ENCODE results near the gene RASGRP4.
"Not testable (repeated sequence)": the region's sequence is repeated elsewhere in the genome, so short reads cannot be mapped to it uniquely, and the experiment has no call there.

Gene RASGRP4

GRCh38 chr19:38412491-38412890 is 13.5 kb downstream of the RASGRP4 start:
- no peak for DNase-seq

DNA sequence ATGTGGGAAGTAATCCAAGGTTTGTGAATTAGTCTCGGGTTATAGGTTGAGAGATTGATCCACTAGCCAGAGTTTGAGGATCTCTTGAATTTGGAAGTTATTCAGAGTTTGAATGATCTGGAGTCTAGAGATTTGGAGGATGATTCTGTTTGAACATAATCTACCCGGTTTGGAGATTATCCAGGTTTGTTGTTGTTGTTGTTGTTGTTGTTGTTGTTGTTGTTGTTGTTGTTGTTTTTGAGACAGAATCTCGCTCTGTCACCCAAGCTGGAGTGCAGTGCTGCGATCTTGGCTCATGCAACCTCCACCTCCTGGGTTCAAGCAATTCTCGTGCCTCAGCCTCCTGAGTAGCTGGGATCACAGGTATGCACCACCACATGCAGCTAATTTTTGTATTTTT is 14.1 kb downstream of the RASGRP4 start:
- DNase-seq: not testable (repeated sequence)

DNA sequence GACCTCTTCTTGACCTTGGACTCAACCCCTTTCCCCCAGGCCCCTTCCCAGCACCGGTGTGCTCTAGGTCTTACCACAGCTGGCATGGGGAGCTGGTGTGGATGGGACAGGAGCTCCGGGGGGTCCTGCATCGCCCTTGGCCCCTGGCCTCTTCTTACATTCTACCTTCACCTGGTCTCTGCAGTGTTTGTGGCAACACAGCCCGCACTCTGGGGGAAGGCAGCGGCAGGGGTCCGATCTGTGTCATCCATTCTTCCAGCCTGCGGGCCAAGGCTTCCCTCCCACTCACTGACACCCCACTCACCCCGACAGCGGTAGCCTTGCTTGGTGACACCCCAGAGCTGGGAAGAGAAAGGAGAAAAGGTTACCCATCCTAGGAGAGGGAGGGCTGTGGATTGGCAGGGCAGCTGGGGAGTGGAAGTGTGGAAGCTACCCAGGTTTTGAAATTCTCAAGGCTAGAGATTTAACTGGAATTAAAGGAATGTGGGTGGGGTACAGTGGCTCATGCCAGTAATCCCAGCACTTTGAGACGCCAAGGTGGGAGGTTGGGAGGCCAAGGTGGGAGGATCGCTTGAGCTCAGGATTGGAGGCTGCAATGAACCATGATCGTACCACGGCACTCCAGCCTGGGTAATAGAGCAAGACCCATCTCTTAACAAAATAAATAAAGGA is 14.8 kb downstream of the RASGRP4 start:
- no peak for DNase-seq

DNA sequence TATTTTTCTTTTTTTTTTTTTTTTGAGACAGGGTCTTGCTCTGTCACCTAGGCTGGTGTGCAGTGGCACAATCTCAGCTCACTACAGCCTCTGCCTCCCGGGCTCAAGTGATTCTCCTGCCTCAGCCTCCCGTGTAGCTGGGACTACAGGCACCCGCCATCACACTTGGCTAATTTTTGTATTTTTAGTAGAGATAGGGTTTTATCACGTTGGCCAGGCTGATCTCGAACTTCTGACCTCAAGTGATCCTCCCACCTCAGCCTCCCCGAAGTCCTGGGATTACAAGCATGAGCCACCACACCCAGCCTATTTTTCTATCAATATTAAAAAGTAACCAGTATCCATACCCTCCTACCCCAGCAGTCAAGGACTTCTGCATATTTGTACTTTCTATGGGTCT is 15.6 kb downstream of the RASGRP4 start:
- DNase-seq: not testable (repeated sequence)

DNA sequence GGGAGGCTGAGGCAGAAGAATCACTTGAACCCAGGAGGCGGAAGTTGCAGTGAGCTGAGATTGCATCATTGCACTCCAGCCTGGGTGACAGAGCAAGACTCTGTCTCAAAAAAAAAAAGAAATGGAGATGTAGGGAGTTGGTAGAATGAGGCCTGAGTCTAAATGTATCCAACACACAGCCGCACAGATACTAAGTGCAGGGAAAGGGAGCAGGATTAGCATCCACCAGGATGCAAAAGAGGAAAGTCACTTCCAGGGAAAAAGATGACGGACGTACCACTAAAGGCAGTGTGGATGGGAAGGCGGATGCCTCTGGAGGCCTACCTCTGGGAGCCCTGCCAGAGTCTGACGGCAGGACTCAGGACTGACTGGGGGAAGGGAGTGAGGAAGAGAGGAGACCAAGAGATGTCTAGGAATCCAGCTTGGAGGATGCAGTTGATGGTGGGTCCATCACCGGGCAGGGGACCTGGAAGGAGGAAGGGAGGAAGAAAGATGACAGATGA is 16.3 kb downstream of the RASGRP4 start:
- no peak for DNase-seq

- no peak for DNase-seq
Measured at GRCh38 chr19:38405276-38405675, 20.7 kb downstream of the RASGRP4 start.

GRCh38 chr19:38404858-38405257 is 21.2 kb downstream of the RASGRP4 start:
- DNase-seq: no peak

- DNase-seq: peak; percentile 95 to 99 (median 97)
Measured at GRCh38 chr19:38402967-38403674, 22.9 kb downstream of the RASGRP4 start, which contains the start of gene FAM98C. Gene FAM98C, plus strand, starts transcription at chr19:38403093. Its CDS starts 61 bp downstream, at chr19:38403154.

DNA sequence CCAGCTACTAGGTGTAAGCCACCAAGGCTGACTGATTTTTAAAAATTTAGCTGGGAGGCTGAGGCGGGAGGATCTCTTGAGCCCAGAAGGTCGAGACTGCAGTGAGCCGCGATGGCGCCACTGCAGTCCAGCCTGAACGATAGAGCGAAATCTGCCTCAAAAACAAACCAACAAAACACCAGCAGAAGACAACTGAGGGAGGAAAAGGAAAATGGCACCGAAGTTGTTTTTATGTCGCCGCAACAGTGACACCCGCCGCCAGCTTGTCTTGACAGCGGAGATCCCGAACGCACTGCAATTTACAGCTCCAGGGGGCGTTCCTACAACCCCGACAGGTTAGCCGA is 23.4 kb downstream of the RASGRP4 start:
- no peak for DNase-seq

GRCh38 chr19:38401148-38401547 is 24.9 kb downstream of the RASGRP4 start:
- no peak for DNase-seq

DNA sequence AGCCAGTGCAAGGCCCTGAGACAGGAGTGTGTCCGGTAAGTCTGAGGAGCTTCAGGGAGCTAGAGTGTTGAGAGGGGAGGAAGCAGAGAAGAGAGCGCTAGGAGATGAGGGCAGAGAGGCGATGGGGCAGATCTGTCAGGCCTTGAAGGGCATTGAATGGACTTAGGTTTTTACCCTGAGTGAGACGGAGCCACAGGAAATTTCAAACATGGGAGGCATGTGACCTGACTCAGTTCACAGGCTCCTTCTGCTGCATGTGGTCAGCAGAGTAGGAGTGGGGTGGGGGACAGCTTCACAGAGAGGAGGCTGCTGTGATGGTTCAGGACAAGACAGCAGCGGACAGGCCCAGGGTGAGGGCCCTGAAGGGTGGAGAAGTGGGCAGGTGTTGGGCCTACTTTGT is 25.7 kb downstream of the RASGRP4 start:
- no peak for DNase-seq

DNA sequence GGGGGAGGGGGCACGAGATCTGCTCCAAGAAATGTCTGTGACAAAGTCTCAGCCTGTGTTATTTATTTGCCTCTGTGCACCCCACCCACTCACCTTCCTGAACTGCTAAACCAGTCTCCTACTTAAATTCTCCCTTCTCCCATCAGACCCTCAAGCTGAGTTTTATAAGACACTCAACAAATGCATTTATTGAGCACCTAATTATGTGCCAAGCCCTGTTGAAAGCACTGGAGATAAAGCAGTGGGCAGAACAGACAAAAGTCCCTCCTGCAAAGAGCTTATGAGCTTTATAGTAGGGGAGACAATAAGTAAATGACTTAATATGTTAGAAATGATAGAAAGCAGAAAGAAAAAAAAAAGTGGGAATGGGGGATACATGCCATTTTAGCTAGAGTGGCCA is 26.5 kb downstream of the RASGRP4 start:
- no peak for DNase-seq

DNA sequence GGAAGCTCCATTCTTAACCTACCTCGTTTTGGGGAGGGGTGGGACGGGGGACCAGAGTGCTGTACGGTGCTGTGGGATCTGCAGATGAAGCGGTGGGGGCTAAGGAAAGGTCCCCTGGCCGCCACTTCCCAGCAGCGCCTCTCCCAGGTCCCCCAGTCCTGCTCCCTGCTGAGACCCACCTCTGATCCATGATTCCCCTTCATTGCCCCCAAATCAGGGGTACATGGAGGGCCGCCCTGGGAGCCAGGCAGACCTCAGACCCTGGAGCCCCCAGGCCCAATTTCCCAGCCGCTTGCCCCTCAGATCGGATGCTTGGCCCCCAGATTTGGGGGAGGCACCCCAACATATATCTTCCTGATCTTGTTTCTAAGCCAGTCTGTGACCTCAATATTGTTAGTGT is 26.9 kb downstream of the RASGRP4 start:
- DNase-seq: no peak

DNA sequence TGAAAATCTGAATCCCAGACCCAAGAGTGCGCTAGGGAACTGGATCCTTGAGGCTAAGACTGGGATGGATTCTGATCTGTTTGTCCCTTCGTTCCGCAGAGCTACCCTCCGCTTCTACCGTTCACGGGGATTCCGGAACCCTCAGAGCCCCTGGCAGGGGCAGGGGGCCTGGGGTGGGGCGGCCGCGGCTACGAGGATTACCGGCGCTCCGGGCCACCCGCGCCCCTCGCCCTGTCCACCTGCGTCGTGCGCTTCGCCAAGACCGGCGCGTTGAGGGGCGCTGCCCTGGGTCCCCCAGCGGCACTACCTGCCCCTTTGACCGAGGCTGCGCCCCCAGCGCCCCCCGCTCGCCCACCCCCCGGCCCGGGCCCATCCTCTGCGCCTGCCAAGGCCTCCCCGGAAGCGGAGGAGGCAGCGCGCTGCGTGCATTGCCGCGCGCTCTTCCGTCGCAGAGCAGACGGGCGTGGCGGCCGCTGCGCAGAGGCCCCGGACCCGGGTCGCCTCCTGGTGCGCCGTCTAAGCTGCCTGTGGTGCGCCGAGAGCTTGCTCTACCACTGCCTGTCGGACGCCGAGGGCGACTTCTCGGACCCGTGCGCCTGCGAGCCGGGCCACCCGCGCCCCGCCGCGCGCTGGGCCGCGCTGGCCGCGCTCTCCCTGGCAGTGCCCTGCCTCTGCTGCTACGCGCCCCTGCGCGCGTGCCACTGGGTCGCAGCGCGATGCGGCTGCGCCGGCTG is 30.5 kb downstream of the RASGRP4 start:
- peak in 1 of 5 experiments; percentile 87 for DNase-seq

DNA sequence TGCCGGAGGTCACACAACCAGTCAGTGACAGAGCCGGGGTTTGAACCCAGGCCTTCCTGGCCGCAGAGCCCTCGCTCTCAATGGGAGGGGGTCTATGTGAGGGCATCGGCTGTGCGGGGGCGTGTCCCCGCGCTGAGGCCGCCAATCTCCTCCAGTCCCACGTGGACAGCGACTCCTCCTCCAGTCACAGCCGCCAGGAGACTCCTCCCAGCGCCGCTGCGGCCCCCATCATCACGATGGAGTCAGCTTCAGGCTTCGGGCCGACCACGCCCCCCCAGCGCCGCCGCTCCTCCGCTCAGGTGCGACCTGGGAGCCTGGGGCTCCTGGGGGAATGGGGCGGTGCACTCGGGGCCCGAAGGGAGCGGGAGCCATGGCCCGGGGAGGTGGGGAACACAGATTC is 31.5 kb downstream of the RASGRP4 start:
- peak in 4 of 5 experiments; percentile 24 to 92 (median 56) for DNase-seq

DNA sequence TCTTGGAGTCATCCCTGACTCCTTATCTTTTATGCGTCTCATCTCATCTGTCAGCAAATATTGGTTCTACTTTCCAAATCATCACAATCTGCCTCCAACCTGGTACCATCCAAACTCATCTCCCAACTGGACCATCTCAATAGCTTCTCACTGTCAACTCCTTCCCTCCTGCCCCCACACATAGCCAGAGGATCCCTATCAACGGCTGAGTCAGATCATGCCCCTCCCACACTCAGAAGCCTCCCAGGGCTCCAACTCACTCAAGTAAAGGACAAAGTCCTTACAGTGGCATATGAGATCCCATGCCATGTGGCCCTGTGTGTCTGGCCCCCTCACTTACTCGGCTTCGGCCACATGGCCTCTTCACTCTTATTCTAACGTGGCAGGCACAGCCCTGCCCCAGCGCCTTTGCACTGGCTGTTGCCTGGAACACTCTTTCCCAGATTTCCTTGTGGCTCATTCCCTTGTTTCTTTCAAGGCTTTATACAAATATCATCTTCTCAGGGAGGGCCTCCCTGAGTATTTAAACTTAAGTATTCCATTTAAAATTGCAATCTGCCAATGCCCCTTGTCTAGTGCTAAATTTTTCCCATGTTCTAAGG is 33.2 kb downstream of the RASGRP4 start:
- no peak for DNase-seq

DNA sequence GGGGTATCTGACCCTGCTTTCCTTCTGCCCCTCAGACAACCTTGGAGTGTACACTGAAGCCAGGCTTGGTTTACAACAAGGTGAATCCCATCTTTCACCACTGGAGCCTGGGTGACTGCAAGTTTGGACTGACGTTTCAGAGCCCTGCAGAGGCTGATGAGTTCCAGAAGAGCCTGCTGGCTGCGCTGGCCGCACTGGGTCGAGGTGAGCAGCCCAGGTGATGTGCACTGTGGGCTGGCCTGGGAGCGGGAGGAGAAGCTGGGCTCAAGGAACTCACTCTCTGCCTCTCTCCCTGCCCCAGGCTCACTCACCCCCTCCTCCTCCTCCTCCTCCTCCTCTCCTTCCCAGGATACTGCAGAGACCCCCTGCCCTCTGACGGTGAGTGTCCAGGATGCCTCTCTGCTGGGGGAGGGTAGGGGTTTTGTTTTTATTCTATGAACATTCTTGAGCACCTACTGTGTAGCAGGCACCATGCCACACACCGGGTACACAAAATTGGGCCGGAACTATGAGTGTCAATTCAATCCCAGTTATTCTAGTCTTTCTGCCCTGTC is 34.0 kb downstream of the RASGRP4 start:
- no peak for DNase-seq

DNA sequence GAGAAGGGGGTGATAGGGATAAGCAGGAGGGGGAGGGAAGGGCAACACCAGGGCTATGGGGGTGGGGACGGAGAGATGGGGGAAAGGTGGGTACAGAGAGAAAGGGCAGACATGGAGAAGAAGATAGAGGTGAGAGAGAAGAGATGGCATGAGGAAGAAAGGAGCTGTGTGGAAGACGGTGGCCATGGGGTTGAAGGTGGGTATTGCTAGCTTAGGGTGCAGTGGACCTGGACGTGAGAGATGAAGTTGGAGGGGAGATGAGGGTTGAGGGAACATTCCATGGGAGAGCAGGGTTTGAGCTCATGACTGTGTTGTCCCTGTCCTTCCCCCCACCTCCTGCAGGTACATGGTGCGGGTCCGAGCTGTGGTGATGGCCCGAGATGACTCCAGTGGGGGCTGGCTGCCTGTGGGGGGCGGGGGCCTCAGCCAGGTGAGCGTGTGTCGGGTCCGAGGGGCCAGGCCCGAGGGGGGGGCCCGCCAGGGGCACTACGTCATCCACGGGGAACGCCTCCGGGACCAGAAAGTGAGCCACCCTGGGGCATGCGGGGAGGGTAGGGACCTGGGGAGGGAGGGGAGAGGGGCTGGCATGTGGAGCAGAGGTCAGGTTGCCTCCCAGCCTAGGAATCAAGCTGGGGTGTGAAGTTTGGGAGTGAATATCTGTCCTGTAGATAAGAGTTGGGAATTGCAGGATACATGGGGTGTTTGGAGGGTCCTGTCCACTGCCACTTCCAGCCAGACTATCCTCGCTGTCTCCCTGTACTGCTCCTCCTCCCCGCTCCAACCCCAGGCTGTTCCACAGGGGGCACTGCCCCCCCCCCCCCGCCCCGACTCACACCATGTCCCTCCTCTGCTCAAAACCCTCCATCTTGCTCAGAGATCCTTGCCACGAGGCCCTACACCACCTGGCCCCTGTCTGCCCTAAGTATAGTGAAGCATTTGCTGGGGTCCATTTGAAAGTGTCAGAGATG is 35.8 kb downstream of the RASGRP4 start:
- DNase-seq: no peak

GRCh38 chr19:38389101-38389925 is 36.7 kb downstream of the RASGRP4 start:
- no peak for DNase-seq

DNA sequence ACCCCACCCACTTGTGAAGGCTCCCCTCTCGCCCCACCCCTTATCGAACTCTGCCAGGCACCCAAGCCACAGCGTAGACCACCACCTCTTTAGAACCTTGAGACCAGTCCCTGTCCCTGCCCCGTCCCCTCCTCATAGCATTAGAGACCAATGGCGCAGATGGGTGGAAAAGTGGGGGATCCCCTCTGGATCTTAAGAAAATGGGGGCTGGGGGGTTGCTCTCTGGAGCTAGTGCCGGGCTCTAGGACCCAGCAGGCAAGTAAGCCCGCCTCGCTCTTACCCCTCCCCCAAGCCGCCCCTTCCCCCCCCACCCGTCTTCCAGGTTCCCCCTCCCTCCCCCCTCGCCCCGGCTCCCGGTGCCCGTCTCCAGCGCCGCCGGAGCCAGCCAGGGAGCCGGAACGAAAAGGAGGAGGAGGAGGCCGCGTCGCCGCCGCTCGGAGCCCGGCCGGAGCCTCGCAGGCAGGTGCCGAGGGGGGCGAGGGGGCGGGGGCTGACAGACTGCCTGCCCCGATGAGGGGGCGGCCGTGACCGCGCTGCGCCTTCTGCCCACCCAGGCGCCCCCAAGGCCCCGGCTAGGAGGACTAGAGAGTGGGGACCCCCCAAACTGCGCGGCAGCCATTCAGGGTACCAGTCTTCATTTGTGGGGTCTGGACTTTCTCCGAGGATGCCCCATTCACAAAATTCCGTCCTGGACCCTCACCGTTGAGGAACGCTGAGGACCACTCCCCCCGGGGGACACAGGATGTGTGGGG is 37.5 kb downstream of the RASGRP4 start, which contains the start of gene SPRED3:
Gene SPRED3, plus strand, starts transcription at position 349 of the 752 bp plus-strand sequence. CDS start 1,606 bp downstream, outside the sequence.
- DNase-seq: no peak
